Naive B cell (primary cell): ENCODE results near the gene FAM76A. TPM values are rescaled to one million over a fixed set of nuclear protein-coding genes. Genes with fewer than 3 reads are reported as not detected.
A peak's percentile ranks its signal among the peaks of the same experiment; 100 is the strongest.
"Not testable (repeated sequence)": the region's sequence is repeated elsewhere in the genome, so short reads cannot be mapped to it uniquely, and the experiment has no call there.

Experiments used
- ATAC-seq, 2 donors: fragments of 150-1000 bp; cut with Tn5 transposase; 2 replicates each; pipeline ENCODE4 v1.10.0; 2021; ENCODE audit warnings: low read depth in 2 of 2, mild to moderate bottlenecking in 2 of 2, moderate library complexity in 2 of 2
- DNase-seq: peaks from one replicate; pipeline ENCODE4 v3.0.0; 2022
- H3K27ac Mint-ChIP-seq, 6 donors: one replicate each; pipeline ENCODE4 v1.8.0; 2020 to 2022; ENCODE audit warnings: mild to moderate bottlenecking in 6 of 6, mixed read lengths in 6 of 6, moderate library complexity in 5 of 6, inconsistent platforms in 2 of 6
- H3K27me3 Mint-ChIP-seq, 3 donors: one replicate each; pipeline ENCODE4 v1.8.0; 2021 to 2022; ENCODE audit warnings: mixed read lengths in 3 of 3, mild to moderate bottlenecking in 1 of 3
- H3K36me3 Mint-ChIP-seq, 2 donors: one replicate each; pipeline ENCODE4 v1.8.0; 2020 to 2022; ENCODE audit warnings: mixed read lengths in 2 of 2, inconsistent platforms in 1 of 2, mild to moderate bottlenecking in 1 of 2
- H3K4me1 Mint-ChIP-seq, 3 donors: one replicate each; pipeline ENCODE4 v1.8.0; 2020 to 2022; ENCODE audit warnings: mixed read lengths in 3 of 3, inconsistent platforms in 1 of 3, mild to moderate bottlenecking in 1 of 3, moderate library complexity in 1 of 3
- H3K4me3 Mint-ChIP-seq, 8 donors: one replicate each; pipeline ENCODE4 v1.8.0; 2020 to 2022; ENCODE audit warnings: mild to moderate bottlenecking in 8 of 8, mixed read lengths in 8 of 8, moderate library complexity in 8 of 8, inconsistent platforms in 2 of 8
- H3K9me3 Mint-ChIP-seq, 7 donors: one replicate each; pipeline ENCODE4 v1.8.0; 2020 to 2022; ENCODE audit warnings: mixed read lengths in 7 of 7, mild to moderate bottlenecking in 5 of 7, inconsistent platforms in 2 of 7, moderate library complexity in 1 of 7
- polyA plus RNA-seq, 6 donors: library from polyadenylated mRNA; unstranded; fragments of 300-500 nt; fragmentation: Illumina TruSeq; gene quantifications; one replicate each; pipeline ENCODE4 v1.2.3, GENCODE V29; 2021; ENCODE audit warnings: low read depth in 6 of 6

Gene FAM76A
- 10 to 100 TPM in 4 of 6 donors, 1 to 10 TPM in 2; 4.3 to 13.4 (median 10.9) TPM for polyA plus RNA-seq

GRCh38 chr1:27725374-27726172 is at the start of gene FAM76A:
FAM76A (plus strand) TSS chr1:27725961; CDS start chr1:27726081, 120 bp downstream.
- peaks cover 11 to 36% (median 21%) of the 10 kb centered on the region in 3 donors for H3K4me1 Mint-ChIP-seq
- H3K36me3 Mint-ChIP-seq = peaks cover 0 to 9% of the 10 kb centered on the region in 2 donors
- H3K4me3 Mint-ChIP-seq = peak within 1 kb of the TSS; percentile 79 to 98 (median 94)
- ATAC-seq (peak; percentile 85 to 88), DNase-seq (peak; percentile 100)
- peak within 1 kb of the TSS; percentile 96 to 100 (median 100) for H3K27ac Mint-ChIP-seq
- no peaks in the 10 kb centered on the region for H3K9me3 Mint-ChIP-seq
- no peaks in the 10 kb centered on the region for H3K27me3 Mint-ChIP-seq

- H3K27ac Mint-ChIP-seq = no peak overlapping the region
Observed at GRCh38 chr1:27676410-27676809, 49.4 kb upstream of the FAM76A start.

DNA sequence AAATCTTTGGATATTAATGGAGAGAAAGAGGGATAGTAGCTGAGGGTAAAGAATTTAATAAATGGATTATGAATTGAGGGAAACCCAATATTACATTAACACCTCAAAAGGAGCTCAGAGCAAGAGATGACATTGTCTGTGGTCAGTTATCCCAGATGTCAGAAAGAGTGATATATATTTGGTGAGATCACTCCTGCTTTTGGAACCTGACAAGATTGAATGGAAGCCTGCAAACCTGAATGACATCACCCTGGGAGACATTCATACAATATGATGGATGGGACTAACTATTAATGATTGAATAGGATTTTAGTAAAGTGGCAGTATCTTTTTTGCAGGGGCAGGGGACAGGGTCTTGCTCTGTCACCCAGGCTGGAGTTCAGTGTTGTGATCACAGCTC is 47.0 kb upstream of the FAM76A start:
- ATAC-seq (no peak), DNase-seq (no peak)
- no peaks in the 10 kb centered on the region for H3K4me1 Mint-ChIP-seq
- H3K27ac Mint-ChIP-seq = no peak overlapping the region
- peaks cover 9 to 19% of the 10 kb centered on the region in 2 donors for H3K36me3 Mint-ChIP-seq
- peaks cover 6 to 42% (median 30%) of the 10 kb centered on the region in 7 donors for H3K9me3 Mint-ChIP-seq
- no peak overlapping the region for H3K4me3 Mint-ChIP-seq
- H3K27me3 Mint-ChIP-seq = peaks cover 0 to 4% (median 0%) of the 10 kb centered on the region in 3 donors

More at GRCh38 chr1:27676410-27676809, 49.4 kb upstream of the FAM76A start:
- no peak for DNase-seq
- Mint-ChIP-seq H3K36me3 (peaks cover 4 to 7% of the 10 kb centered on the region in 2 donors), H3K27me3 (no peaks in the 10 kb centered on the region), H3K4me1 (peaks cover 9 to 16% (median 12%) of the 10 kb centered on the region in 3 donors), H3K9me3 (peaks cover 2 to 25% (median 19%) of the 10 kb centered on the region in 7 donors), H3K4me3 (no peak overlapping the region)
- no peak for ATAC-seq

GRCh38 chr1:27680225-27680791 is 45.5 kb upstream of the FAM76A start:
- not testable (repeated sequence) for H3K4me3 Mint-ChIP-seq

GRCh38 chr1:27681580-27681979 is 44.2 kb upstream of the FAM76A start:
- ATAC-seq, H3K27ac Mint-ChIP-seq, DNase-seq, H3K27me3 Mint-ChIP-seq, H3K4me1 Mint-ChIP-seq, H3K4me3 Mint-ChIP-seq: not testable (repeated sequence)
- H3K36me3 Mint-ChIP-seq = peaks cover 9 to 19% of the 10 kb centered on the region in 2 donors
- H3K9me3 Mint-ChIP-seq = peaks cover 6 to 43% (median 30%) of the 10 kb centered on the region in 7 donors

More at GRCh38 chr1:27680225-27680791, 45.5 kb upstream of the FAM76A start:
- H3K27me3 Mint-ChIP-seq, H3K27ac Mint-ChIP-seq, DNase-seq, ATAC-seq, H3K4me1 Mint-ChIP-seq: not testable (repeated sequence)
- Mint-ChIP-seq H3K36me3 (peaks cover 9 to 19% of the 10 kb centered on the region in 2 donors), H3K9me3 (peaks cover 6 to 43% (median 30%) of the 10 kb centered on the region in 7 donors)

- no peak for DNase-seq
- peaks cover 0 to 9% (median 9%) of the 10 kb centered on the region in 3 donors for H3K27me3 Mint-ChIP-seq
- ATAC-seq = no peak
- H3K4me1 Mint-ChIP-seq = no peaks in the 10 kb centered on the region
- peaks cover 6 to 43% (median 30%) of the 10 kb centered on the region in 7 donors for H3K9me3 Mint-ChIP-seq
- no peak overlapping the region for H3K27ac Mint-ChIP-seq
- H3K36me3 Mint-ChIP-seq = peaks cover 9 to 19% of the 10 kb centered on the region in 2 donors
- peak overlapping the region in 2 of 8 donors; percentile 9 to 45 for H3K4me3 Mint-ChIP-seq
Observed at GRCh38 chr1:27682351-27682944, 43.3 kb upstream of the FAM76A start.

GRCh38 chr1:27684176-27684575 is 41.6 kb upstream of the FAM76A start:
- H3K9me3 Mint-ChIP-seq = peaks cover 6 to 38% (median 27%) of the 10 kb centered on the region in 7 donors
- no peaks in the 10 kb centered on the region for H3K4me1 Mint-ChIP-seq
- DNase-seq (no peak), ATAC-seq (no peak)
- H3K4me3 Mint-ChIP-seq = no peak overlapping the region
- no peak overlapping the region for H3K27ac Mint-ChIP-seq
- peaks cover 6 to 19% of the 10 kb centered on the region in 2 donors for H3K36me3 Mint-ChIP-seq
- peaks cover 0 to 9% (median 9%) of the 10 kb centered on the region in 3 donors for H3K27me3 Mint-ChIP-seq

GRCh38 chr1:27686223-27686990 is 39.4 kb upstream of the FAM76A start:
- no peak for ATAC-seq
- peaks cover 2 to 15% of the 10 kb centered on the region in 2 donors for H3K36me3 Mint-ChIP-seq
- no peak overlapping the region for H3K4me3 Mint-ChIP-seq
- DNase-seq = no peak
- peaks cover 0 to 6% (median 0%) of the 10 kb centered on the region in 3 donors for H3K4me1 Mint-ChIP-seq
- peaks cover 4 to 19% (median 11%) of the 10 kb centered on the region in 7 donors for H3K9me3 Mint-ChIP-seq
- no peak overlapping the region for H3K27ac Mint-ChIP-seq
- H3K27me3 Mint-ChIP-seq = peaks cover 0 to 16% (median 9%) of the 10 kb centered on the region in 3 donors

GRCh38 chr1:27687906-27688305 is 37.9 kb upstream of the FAM76A start:
- Mint-ChIP-seq H3K27ac (no peak overlapping the region), H3K4me1 (peaks cover 0 to 6% (median 0%) of the 10 kb centered on the region in 3 donors), H3K36me3 (peaks cover 0 to 2% of the 10 kb centered on the region in 2 donors), H3K4me3 (no peak overlapping the region), H3K27me3 (peaks cover 0 to 12% (median 9%) of the 10 kb centered on the region in 3 donors), H3K9me3 (peaks cover 0 to 9% (median 3%) of the 10 kb centered on the region in 7 donors)
- ATAC-seq (no peak), DNase-seq (no peak)

GRCh38 chr1:27689423-27690173 is 36.2 kb upstream of the FAM76A start:
- ATAC-seq (no peak), DNase-seq (no peak)
- Mint-ChIP-seq H3K36me3 (no peaks in the 10 kb centered on the region), H3K4me3 (no peak overlapping the region), H3K9me3 (peaks cover 0 to 6% (median 0%) of the 10 kb centered on the region in 7 donors), H3K4me1 (peaks cover 0 to 6% (median 0%) of the 10 kb centered on the region in 3 donors), H3K27me3 (peaks cover 0 to 7% (median 7%) of the 10 kb centered on the region in 3 donors), H3K27ac (no peak overlapping the region)

DNA sequence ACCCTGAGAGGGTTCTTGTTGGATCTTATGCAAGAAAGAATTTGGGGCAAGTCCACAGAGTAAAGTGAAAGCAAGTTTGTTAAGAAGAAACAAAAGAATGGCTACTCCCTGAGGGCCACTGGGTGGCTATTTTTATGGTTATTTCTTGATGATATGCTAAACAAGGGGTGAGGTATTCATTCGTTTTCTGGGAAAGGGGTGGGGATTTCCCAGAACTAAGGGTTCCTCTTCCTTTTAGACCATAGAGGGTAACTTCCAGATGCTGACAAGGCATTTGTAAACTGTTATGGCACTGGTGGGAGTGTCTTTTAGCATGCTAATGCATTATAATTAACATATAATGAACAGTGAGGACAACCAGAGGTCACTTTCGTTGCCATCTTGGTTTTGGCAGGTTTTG is 35.6 kb upstream of the FAM76A start:
- peaks cover 0 to 6% (median 0%) of the 10 kb centered on the region in 3 donors for H3K4me1 Mint-ChIP-seq
- H3K27ac Mint-ChIP-seq = no peak overlapping the region
- H3K36me3 Mint-ChIP-seq = no peaks in the 10 kb centered on the region
- peaks cover 0 to 6% (median 0%) of the 10 kb centered on the region in 7 donors for H3K9me3 Mint-ChIP-seq
- ATAC-seq (no peak), DNase-seq (no peak)
- H3K27me3 Mint-ChIP-seq = peaks cover 0 to 7% (median 1%) of the 10 kb centered on the region in 3 donors
- H3K4me3 Mint-ChIP-seq = no peak overlapping the region

GRCh38 chr1:27696835-27697234 is 28.9 kb upstream of the FAM76A start:
- H3K27ac Mint-ChIP-seq, ATAC-seq, H3K36me3 Mint-ChIP-seq, H3K4me1 Mint-ChIP-seq, DNase-seq, H3K4me3 Mint-ChIP-seq: not testable (repeated sequence)
- peaks cover 12 to 17% (median 15%) of the 10 kb centered on the region in 3 donors for H3K27me3 Mint-ChIP-seq
- peaks cover 0 to 10% (median 8%) of the 10 kb centered on the region in 7 donors for H3K9me3 Mint-ChIP-seq
